ENCODE results near the gene IFT81. TPM values are rescaled to one million over a fixed set of nuclear protein-coding genes. Genes with fewer than 3 reads are reported as not detected.
"Not testable (repeated sequence)": the region's sequence is repeated elsewhere in the genome, so short reads cannot be mapped to it uniquely, and the experiment has no call there.

Gene IFT81
- total RNA-seq, 4 donors from 2014 or later, result 3.6 to 12.6 (median 7.2) TPM

DNA sequence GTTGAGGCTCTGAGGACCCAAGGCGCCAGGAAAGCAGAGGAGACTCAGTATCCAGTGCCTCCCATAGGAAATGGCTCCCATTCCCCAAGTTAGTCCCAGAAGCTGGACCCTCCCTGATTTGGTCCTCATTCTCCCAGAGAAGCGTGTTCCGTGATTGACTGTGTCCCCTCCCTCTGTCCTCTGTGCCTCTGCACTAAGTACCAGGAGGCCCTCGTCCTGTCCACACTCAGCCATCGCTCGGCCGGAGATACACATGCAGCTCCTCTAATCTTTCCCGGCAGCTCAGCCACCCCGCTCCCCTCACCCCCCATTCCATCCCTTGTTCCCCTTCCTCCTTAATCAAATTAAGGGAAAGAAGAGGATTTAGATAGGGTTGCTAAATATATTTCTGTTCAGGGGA lies 128.6 kb downstream of the IFT81 start:
- no peak overlapping the region for H3K4me3 ChIP-seq
- H3K9me3 ChIP-seq, result no peaks in the 10 kb centered on the region
- no peaks in the 10 kb centered on the region for H3K36me3 ChIP-seq
- DNase-seq, result no peak
- intact Hi-C loops (cut with DNase I), result no loop called here
- WGBS, 2 donors, result 90% methylated on average over 5 to 8 of the region's 9 CpGs
- no peak for TF ChIP-seq POLR2A (IDR thresholded peaks at IDR 0.05)
- TF ChIP-seq, protein P1, sequence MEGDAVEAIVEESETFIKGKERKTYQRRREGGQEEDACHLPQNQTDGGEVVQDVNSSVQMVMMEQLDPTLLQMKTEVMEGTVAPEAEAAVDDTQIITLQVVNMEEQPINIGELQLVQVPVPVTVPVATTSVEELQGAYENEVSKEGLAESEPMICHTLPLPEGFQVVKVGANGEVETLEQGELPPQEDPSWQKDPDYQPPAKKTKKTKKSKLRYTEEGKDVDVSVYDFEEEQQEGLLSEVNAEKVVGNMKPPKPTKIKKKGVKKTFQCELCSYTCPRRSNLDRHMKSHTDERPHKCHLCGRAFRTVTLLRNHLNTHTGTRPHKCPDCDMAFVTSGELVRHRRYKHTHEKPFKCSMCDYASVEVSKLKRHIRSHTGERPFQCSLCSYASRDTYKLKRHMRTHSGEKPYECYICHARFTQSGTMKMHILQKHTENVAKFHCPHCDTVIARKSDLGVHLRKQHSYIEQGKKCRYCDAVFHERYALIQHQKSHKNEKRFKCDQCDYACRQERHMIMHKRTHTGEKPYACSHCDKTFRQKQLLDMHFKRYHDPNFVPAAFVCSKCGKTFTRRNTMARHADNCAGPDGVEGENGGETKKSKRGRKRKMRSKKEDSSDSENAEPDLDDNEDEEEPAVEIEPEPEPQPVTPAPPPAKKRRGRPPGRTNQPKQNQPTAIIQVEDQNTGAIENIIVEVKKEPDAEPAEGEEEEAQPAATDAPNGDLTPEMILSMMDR (IDR thresholded peaks at IDR 0.05), result no peak
- H3K4me1 ChIP-seq, result peaks cover 23 to 44% (median 29%) of the 10 kb centered on the region in 3 donors
- peak overlapping the region in 3 of 4 donors; percentile 33 to 70 (median 54) for H3K27ac ChIP-seq
- H3K27me3 ChIP-seq, result no peaks in the 10 kb centered on the region

DNA sequence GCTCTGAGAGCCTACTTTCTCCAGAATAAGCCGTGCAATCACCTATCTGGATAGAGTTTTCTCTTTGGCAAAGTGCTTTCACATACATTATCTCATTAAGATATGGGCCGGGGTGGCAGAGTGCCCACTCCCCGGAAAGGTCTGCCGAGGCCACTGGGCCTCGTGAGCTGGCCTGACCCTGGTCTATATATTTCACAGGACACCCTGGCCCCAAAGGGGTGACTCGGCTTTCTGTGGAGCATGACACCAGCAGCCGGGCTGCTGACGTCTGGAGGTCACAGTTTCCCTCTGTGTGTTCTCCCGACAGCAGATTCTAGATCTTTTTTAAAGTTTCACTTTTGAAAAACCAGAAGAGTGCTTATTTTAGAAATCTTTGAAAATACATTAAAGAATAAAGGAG lies 129.0 kb downstream of the IFT81 start:
- no peaks in the 10 kb centered on the region for H3K27me3 ChIP-seq
- TF ChIP-seq, protein P1 (IDR thresholded peaks at IDR 0.05), result no peak
- TF ChIP-seq POLR2A (IDR thresholded peaks at IDR 0.05), result no peak
- no peaks in the 10 kb centered on the region for H3K36me3 ChIP-seq
- peak overlapping the region in 3 of 4 donors; percentile 33 to 70 (median 54) for H3K27ac ChIP-seq
- DNase-seq, result no peak
- H3K4me3 ChIP-seq, result no peak overlapping the region
- no peaks in the 10 kb centered on the region for H3K9me3 ChIP-seq
- peaks cover 19 to 40% (median 27%) of the 10 kb centered on the region in 3 donors for H3K4me1 ChIP-seq
- WGBS, 2 donors, result 66 to 71% methylated on average over 9 of the region's 9 CpGs
- intact Hi-C loops (cut with DNase I), result no loop called here

- intact Hi-C loops (cut with DNase I), result no loop called here
- Histone ChIP-seq H3K36me3 (no peaks in the 10 kb centered on the region), H3K27ac (no peak overlapping the region), H3K27me3 (no peaks in the 10 kb centered on the region), H3K9me3 (no peaks in the 10 kb centered on the region), H3K4me3 (no peak overlapping the region), H3K4me1 (peaks cover 5 to 21% (median 9%) of the 10 kb centered on the region in 3 donors)
- WGBS, 2 donors, result 87 to 93% methylated on average over 6 of the region's 6 CpGs
- DNase-seq, result no peak
- no peak for TF ChIP-seq POLR2A (IDR thresholded peaks at IDR 0.05)
- TF ChIP-seq, protein P1 (IDR thresholded peaks at IDR 0.05), result no peak
Observed at GRCh38 chr12:110254971-110255540, 130.9 kb downstream of the IFT81 start.

GRCh38 chr12:110255890-110256456 lies 131.8 kb downstream of the IFT81 start:
- intact Hi-C loops (cut with DNase I); DNase-seq; H3K9me3 ChIP-seq; H3K27me3 ChIP-seq; H3K4me3 ChIP-seq; H3K36me3 ChIP-seq: not testable (repeated sequence)
- 90 to 95% methylated on average over 10 of the region's 11 CpGs for WGBS, 2 donors
- peak overlapping the region in 3 of 4 donors; percentile 19 to 71 (median 21) for H3K27ac ChIP-seq
- peaks cover 2 to 12% (median 4%) of the 10 kb centered on the region in 3 donors for H3K4me1 ChIP-seq

DNA sequence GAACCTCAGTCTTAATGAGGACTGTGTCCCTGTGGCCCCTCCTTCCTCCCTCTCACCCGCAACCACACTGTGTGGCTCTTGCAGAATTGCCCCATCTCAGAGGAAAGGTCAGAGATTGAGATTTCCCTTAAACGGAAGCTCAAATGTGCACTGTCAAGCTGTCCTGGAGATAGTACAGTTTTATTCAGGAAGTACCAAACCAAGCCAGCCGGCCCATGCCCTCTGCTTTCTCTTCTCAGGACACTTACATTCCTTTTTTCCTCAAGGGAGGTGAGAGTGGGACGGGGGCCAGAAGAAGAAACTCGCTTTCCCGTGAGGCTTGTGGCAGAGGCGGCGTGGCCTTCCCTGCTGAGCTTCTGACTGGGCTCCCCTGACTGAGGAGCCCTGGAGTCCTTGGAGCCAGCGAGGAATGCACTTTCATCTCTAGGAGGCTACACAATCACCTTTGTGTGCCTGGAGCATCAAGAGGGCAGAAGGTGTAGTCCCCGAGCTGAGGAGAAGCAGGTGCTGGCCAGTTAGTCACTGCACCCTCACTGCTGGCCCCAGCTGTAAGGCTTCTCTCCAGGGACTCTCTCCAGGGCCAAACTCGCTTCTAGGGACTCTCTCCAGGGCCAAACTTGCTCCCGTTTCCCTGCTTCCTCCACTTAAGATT lies 132.7 kb downstream of the IFT81 start:
- Histone ChIP-seq H3K36me3 (no peaks in the 10 kb centered on the region), H3K27me3 (no peaks in the 10 kb centered on the region), H3K4me1 (peaks cover 2 to 11% (median 4%) of the 10 kb centered on the region in 3 donors), H3K27ac (peak overlapping the region; percentile 19 to 71 (median 42)), H3K9me3 (no peaks in the 10 kb centered on the region), H3K4me3 (no peak overlapping the region)
- DNase-seq, result no peak
- intact Hi-C loops (cut with DNase I), result no loop called here
- TF ChIP-seq, protein P1 (IDR thresholded peaks at IDR 0.05), result no peak
- no peak for TF ChIP-seq POLR2A (IDR thresholded peaks at IDR 0.05)
- WGBS, 2 donors, result 51 to 73% methylated on average over 8 to 11 of the region's 12 CpGs
